ENCODE data around the gene RBBP8NL.

DNA sequence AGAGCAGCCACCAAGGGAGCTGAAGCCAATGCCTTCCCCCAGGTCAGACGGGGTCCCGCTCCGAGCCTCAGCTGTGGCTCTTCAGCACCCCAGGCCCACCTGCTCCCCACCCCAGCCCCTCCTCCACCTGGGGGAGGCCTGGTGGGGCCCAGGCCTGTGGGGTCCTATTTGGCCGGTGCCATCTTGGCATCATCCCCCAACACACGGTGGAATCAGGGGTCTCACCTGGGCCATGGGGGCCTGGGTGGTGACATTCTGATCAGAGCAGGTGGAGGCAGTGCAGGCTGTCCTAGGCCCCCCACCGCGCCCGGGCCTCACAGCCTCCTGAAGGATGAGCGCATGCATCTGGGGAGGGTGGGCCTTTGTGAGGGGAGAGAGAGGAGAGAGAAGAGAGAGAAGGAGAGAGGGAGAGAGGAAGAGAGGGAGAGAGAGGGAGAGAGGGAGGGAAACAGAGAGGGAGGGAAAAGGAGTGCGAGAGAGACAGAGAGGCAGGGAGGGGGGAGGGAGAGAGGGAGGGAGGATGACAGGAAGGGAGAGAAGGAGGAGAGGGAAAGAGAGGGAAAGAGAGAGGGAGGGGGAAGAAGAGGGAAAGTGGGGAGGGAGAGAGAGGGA, 23.9 kb upstream of the RBBP8NL start:
- TF ChIP-seq, protein P1, sequence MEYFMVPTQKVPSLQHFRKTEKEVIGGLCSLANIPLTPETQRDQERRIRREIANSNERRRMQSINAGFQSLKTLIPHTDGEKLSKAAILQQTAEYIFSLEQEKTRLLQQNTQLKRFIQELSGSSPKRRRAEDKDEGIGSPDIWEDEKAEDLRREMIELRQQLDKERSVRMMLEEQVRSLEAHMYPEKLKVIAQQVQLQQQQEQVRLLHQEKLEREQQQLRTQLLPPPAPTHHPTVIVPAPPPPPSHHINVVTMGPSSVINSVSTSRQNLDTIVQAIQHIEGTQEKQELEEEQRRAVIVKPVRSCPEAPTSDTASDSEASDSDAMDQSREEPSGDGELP (CRISPR knock-in tag; IDR thresholded peaks at IDR 0.05; ENCODE audit: borderline replicate concordance), result no peak
- TF ChIP-seq RCOR1 (IDR thresholded peaks at IDR 0.05; ENCODE audit: borderline replicate concordance in 1 of 2, low read depth in 2 of 2, low read length in 2 of 2) (no peak), TFAM (CRISPR knock-in tag; conservative IDR thresholded peaks at IDR 0.05) (no peak), SMARCC2 (IDR thresholded peaks at IDR 0.05; ENCODE audit: low read depth) (no peak), IRF2 (CRISPR knock-in tag; IDR thresholded peaks at IDR 0.05) (no peak)
- TF ChIP-seq, protein P2, sequence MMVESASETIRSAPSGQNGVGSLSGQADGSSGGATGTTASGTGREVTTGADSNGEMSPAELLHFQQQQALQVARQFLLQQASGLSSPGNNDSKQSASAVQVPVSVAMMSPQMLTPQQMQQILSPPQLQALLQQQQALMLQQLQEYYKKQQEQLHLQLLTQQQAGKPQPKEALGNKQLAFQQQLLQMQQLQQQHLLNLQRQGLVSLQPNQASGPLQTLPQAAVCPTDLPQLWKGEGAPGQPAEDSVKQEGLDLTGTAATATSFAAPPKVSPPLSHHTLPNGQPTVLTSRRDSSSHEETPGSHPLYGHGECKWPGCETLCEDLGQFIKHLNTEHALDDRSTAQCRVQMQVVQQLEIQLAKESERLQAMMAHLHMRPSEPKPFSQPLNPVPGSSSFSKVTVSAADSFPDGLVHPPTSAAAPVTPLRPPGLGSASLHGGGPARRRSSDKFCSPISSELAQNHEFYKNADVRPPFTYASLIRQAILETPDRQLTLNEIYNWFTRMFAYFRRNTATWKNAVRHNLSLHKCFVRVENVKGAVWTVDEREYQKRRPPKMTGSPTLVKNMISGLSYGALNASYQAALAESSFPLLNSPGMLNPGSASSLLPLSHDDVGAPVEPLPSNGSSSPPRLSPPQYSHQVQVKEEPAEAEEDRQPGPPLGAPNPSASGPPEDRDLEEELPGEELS (CRISPR knock-in tag; IDR thresholded peaks at IDR 0.05; ENCODE audit: borderline replicate concordance), result no peak

Measured in K562 (cell line).